HUES6 (cell line): ENCODE measurements around the gene RANBP17.
"Not testable (repeated sequence)": the region's sequence is repeated elsewhere in the genome, so short reads cannot be mapped to it uniquely, and the experiment has no call there.

Experiments
- H3K27ac ChIP-seq: 2 replicates; pipeline ENCODE4 v1.7.0; 2013; ENCODE audit warnings: low read depth, mild to moderate bottlenecking, low read length, inconsistent platforms
- H3K27me3 ChIP-seq: 2 replicates; pipeline ENCODE4 v1.6.1; 2013; ENCODE audit warnings: low read length; ENCODE audit not compliant: control insufficient read depth, insufficient read depth
- H3K36me3 ChIP-seq: 2 replicates; pipeline ENCODE4 v1.6.1; 2013; ENCODE audit warnings: low read length; ENCODE audit not compliant: control insufficient read depth, insufficient read depth
- H3K4me1 ChIP-seq: 2 replicates; pipeline ENCODE4 v1.6.1; 2013; ENCODE audit warnings: low read length; ENCODE audit not compliant: control insufficient read depth, insufficient read depth
- H3K4me3 ChIP-seq: 2 replicates; pipeline ENCODE4 v1.5.1; 2013; ENCODE audit warnings: low read depth, low read length
- H3K9ac ChIP-seq: one replicate; pipeline ENCODE4 v1.6.1; 2013; ENCODE audit warnings: mild to moderate bottlenecking, low read length
- H3K9me3 ChIP-seq: 2 replicates; pipeline ENCODE4 v1.6.1; 2013; ENCODE audit warnings: low read depth, low read length; ENCODE audit not compliant: control insufficient read depth, insufficient read depth

Gene RANBP17

GRCh38 chr5:171010816-171011215 is 149.0 kb downstream of the RANBP17 start:
- Histone ChIP-seq H3K36me3 (no peaks in the 10 kb centered on the region), H3K9me3 (peaks cover 12% of the 10 kb centered on the region; the same call in 1 of the 2 replicates), H3K27me3 (no peaks in the 10 kb centered on the region), H3K4me1 (no peaks in the 10 kb centered on the region), H3K9ac (no peak overlapping the region), H3K4me3 (no peak overlapping the region), H3K27ac (no peak overlapping the region)

- H3K27ac ChIP-seq = no peak overlapping the region
- H3K4me1 ChIP-seq = no peaks in the 10 kb centered on the region
Measured at GRCh38 chr5:171023508-171023907, 161.7 kb downstream of the RANBP17 start.

GRCh38 chr5:171024084-171024483 is 162.3 kb downstream of the RANBP17 start:
- H3K4me1 ChIP-seq = no peaks in the 10 kb centered on the region
- H3K27me3 ChIP-seq = no peaks in the 10 kb centered on the region
- H3K4me3 ChIP-seq = no peak overlapping the region
- H3K36me3 ChIP-seq = peaks cover 2% of the 10 kb centered on the region; the same call in 1 of the 2 replicates
- H3K27ac ChIP-seq = no peak overlapping the region
- peaks cover 25% of the 10 kb centered on the region for H3K9me3 ChIP-seq
- no peak overlapping the region for H3K9ac ChIP-seq

More at GRCh38 chr5:171023508-171023907, 161.7 kb downstream of the RANBP17 start:
- Histone ChIP-seq H3K9me3 (peaks cover 25% of the 10 kb centered on the region), H3K4me3 (no peak overlapping the region), H3K9ac (no peak overlapping the region), H3K27me3 (no peaks in the 10 kb centered on the region), H3K36me3 (peaks cover 2% of the 10 kb centered on the region; the same call in 1 of the 2 replicates)

- no peak overlapping the region for H3K27ac ChIP-seq
- no peaks in the 10 kb centered on the region for H3K4me1 ChIP-seq
- H3K36me3 ChIP-seq = no peaks in the 10 kb centered on the region
- no peak overlapping the region for H3K9ac ChIP-seq
- H3K4me3 ChIP-seq = no peak overlapping the region
- no peaks in the 10 kb centered on the region for H3K9me3 ChIP-seq
- no peaks in the 10 kb centered on the region for H3K27me3 ChIP-seq
Measured at GRCh38 chr5:171029401-171029800, 167.6 kb downstream of the RANBP17 start.

GRCh38 chr5:171031977-171032376 is 170.2 kb downstream of the RANBP17 start:
- Histone ChIP-seq H3K9ac (no peak overlapping the region), H3K4me1 (no peaks in the 10 kb centered on the region), H3K27me3 (no peaks in the 10 kb centered on the region), H3K4me3 (no peak overlapping the region), H3K9me3 (no peaks in the 10 kb centered on the region), H3K36me3 (no peaks in the 10 kb centered on the region), H3K27ac (no peak overlapping the region)

GRCh38 chr5:171032435-171032973 is 170.7 kb downstream of the RANBP17 start:
- Histone ChIP-seq H3K27ac (no peak overlapping the region), H3K4me1 (no peaks in the 10 kb centered on the region), H3K27me3 (no peaks in the 10 kb centered on the region), H3K36me3 (no peaks in the 10 kb centered on the region), H3K4me3 (no peak overlapping the region), H3K9ac (no peak overlapping the region), H3K9me3 (no peaks in the 10 kb centered on the region)

- H3K9ac ChIP-seq, H3K27me3 ChIP-seq, H3K27ac ChIP-seq, H3K9me3 ChIP-seq, H3K36me3 ChIP-seq, H3K4me1 ChIP-seq, H3K4me3 ChIP-seq: not testable (repeated sequence)
Measured at GRCh38 chr5:171041893-171042292, 180.1 kb downstream of the RANBP17 start.

- H3K4me1 ChIP-seq = no peaks in the 10 kb centered on the region
- H3K27ac ChIP-seq = no peak overlapping the region
- H3K9ac ChIP-seq = no peak overlapping the region
- peaks cover 25% of the 10 kb centered on the region for H3K9me3 ChIP-seq
- no peak overlapping the region for H3K4me3 ChIP-seq
- no peaks in the 10 kb centered on the region for H3K36me3 ChIP-seq
- H3K27me3 ChIP-seq = no peaks in the 10 kb centered on the region
Measured at GRCh38 chr5:171050916-171051315, 189.1 kb downstream of the RANBP17 start.

GRCh38 chr5:171055875-171056454 is 194.1 kb downstream of the RANBP17 start:
- Histone ChIP-seq H3K9ac (no peak overlapping the region), H3K36me3 (no peaks in the 10 kb centered on the region; the same call in 1 of the 2 replicates), H3K4me3 (no peak overlapping the region), H3K4me1 (no peaks in the 10 kb centered on the region), H3K9me3 (peaks cover 41% of the 10 kb centered on the region), H3K27ac (no peak overlapping the region), H3K27me3 (no peaks in the 10 kb centered on the region)

- Histone ChIP-seq H3K27me3 (no peaks in the 10 kb centered on the region), H3K27ac (no peak overlapping the region), H3K4me3 (no peak overlapping the region), H3K9me3 (peaks cover 42% of the 10 kb centered on the region), H3K36me3 (no peaks in the 10 kb centered on the region), H3K9ac (no peak overlapping the region), H3K4me1 (no peaks in the 10 kb centered on the region)
Measured at GRCh38 chr5:171067540-171068130, 205.8 kb downstream of the RANBP17 start.

- H3K27me3 ChIP-seq = no peaks in the 10 kb centered on the region
- H3K36me3 ChIP-seq = no peaks in the 10 kb centered on the region
- peaks cover 8% of the 10 kb centered on the region; the same call in 1 of the 2 replicates for H3K9me3 ChIP-seq
- H3K4me1 ChIP-seq = no peaks in the 10 kb centered on the region
- H3K9ac ChIP-seq = no peak overlapping the region
- no peak overlapping the region for H3K4me3 ChIP-seq
- no peak overlapping the region for H3K27ac ChIP-seq
Measured at GRCh38 chr5:171074747-171075146, 212.9 kb downstream of the RANBP17 start.
